GM21723 (cell line): ENCODE data around the gene ZNF578.
"Not testable (repeated sequence)": the region's sequence is repeated elsewhere in the genome, so short reads cannot be mapped to it uniquely, and the experiment has no call there.

Experiments used
- ATAC-seq: cut with Tn5 transposase; IDR thresholded peaks from one replicate; pipeline ENCODE4 v1.9.1; 2021; ENCODE audit warnings: mild to moderate bottlenecking, moderate library complexity; ENCODE audit not compliant: unreplicated experiment

ZNF578 gene

DNA sequence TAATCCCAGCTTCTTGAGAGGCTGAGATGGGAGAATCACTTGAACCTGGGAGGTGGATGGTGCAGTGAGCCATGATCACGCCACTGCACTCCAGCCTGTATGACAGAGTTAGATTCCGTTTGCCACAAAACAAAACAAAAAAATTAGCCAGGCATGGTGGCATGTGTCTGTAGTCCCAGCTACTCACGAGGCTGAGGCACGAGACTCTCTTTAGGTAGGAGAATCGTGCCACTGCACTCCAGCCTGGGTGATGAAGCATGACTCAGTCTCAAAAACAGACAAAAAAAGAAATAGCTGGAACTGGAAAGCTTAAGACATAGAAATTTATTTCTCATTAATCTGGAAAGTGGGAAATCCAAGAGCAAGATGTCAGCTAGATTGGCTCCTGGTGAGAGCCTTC, 53.9 kb downstream of the ZNF578 start:
- no peak for ATAC-seq

DNA sequence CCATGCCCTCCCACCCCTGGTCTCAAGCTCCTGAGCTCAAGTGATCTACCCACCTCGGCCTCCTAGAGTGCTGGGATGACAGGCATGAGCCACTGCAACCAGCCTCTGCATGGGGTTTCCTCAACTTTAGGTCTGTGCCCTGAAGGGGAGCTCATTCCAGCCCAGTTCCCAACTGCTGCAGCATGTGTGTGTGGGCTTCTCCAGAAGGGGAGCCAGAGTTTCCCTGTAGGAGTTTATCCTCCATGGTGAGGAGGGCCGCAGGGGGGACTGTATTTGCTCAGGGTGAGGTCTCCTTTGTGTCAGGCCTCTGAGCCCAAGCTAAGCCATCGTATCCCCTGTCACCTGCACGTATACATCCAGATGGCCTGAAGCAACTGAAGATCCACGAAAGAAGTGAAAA, 62.8 kb downstream of the ZNF578 start:
- no peak for ATAC-seq

DNA sequence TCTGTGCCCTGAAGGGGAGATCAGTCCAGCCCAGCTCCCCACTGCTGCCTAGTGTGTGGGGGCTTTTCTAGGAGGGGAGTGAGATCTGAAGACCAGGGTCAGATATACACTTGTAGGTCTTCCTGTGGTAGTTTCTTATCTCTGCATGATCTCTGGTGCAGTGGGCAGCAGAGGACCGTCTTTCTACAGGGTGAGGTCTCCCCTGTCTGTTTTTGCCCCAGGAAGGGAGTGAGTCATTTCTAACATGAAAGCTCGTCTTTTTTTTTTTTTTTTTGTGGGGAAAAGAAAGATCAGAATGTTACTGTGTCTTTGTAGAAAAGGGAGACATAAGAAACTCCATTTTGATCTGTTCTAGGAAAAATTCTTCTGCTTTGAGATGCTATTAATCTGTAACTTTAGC, 65.3 kb downstream of the ZNF578 start:
- ATAC-seq = no peak

GRCh38 chr19:52519175-52519574, 65.8 kb downstream of the ZNF578 start:
- ATAC-seq = not testable (repeated sequence)

DNA sequence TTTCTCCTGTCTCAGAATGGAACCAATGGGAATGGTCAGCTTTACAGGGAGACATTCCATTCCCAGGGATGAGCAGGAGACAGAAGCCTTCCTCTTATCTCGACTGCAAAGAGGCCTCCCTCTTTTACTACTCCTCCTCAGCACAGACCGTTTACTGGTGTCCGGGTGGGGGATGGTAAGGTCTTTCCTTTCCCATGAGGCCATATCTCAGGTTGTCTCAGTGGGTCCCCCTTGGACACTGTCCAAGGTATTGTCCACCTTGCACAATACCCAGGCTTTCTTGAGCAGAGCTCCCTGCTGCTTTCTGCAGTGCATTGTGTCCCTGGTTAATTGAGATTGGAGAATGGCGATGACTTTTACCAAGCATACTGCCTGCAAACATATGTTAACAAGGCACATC, 66.7 kb downstream of the ZNF578 start:
- no peak for ATAC-seq

GRCh38 chr19:52522551-52522950, 69.2 kb downstream of the ZNF578 start:
- ATAC-seq = no peak

DNA sequence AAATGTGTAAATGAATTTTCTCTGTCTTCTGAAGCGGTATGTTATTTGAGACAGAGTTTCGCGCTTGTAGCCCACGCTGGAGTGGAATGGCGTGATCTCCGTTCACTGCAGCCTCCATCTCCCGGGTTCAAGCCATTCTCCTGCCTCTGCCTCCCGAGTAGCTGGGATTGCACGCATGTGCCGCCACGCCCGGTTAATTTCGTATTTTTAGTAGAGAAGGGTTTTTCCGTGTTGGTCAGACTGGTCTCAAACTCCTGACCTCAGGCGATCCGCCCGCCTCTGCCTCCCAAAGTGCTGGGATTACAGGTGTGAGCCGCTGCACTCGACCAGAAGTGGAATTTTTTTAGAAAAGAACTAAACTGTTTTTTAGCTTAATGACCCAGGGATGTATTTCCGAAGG, 70.7 kb downstream of the ZNF578 start:
- no peak for ATAC-seq

- peak; percentile 85 for ATAC-seq
Measured at GRCh38 chr19:52527134-52527955, 74.0 kb downstream of the ZNF578 start, which contains the start of gene ZNF808. TSS of gene ZNF808 (plus strand) at chr19:52527668. CDS start at chr19:52543285, 15,617 bp downstream.

GRCh38 chr19:52527956-52528351, 74.6 kb downstream of the ZNF578 start:
- no peak for ATAC-seq

DNA sequence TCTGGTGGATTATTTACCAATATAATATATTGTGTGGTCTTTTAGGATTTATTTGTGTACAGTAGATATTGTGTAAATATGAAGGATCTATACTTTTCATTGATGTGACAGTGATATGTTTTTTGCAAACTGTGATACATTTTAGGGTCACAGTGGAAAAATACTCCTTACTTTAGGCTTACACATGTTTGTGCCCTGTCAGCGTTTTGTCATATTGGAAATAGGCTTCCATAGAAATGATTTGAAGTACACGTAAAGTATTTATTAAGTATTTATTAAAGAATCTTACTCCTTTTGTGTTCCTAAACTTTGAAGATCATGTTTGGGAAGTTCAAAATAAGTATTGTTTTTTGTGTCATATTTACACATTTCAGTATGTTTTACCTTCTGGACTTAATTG, 79.1 kb downstream of the ZNF578 start:
- ATAC-seq = no peak

GRCh38 chr19:52533901-52534300, 80.5 kb downstream of the ZNF578 start:
- no peak for ATAC-seq

GRCh38 chr19:52535385-52535770, 82.0 kb downstream of the ZNF578 start:
- peak; percentile 12 for ATAC-seq

GRCh38 chr19:52535771-52536447, 82.6 kb downstream of the ZNF578 start:
- peak; percentile 84 for ATAC-seq

- ATAC-seq = peak; percentile 32
Measured at GRCh38 chr19:52536448-52536800, 83.1 kb downstream of the ZNF578 start.

GRCh38 chr19:52538815-52539214, 85.5 kb downstream of the ZNF578 start:
- not testable (repeated sequence) for ATAC-seq

GRCh38 chr19:52541176-52541575, 87.8 kb downstream of the ZNF578 start:
- ATAC-seq = not testable (repeated sequence)

GRCh38 chr19:52541608-52542007, 88.3 kb downstream of the ZNF578 start:
- ATAC-seq = no peak

GRCh38 chr19:52542541-52542940, 89.2 kb downstream of the ZNF578 start:
- ATAC-seq = not testable (repeated sequence)

DNA sequence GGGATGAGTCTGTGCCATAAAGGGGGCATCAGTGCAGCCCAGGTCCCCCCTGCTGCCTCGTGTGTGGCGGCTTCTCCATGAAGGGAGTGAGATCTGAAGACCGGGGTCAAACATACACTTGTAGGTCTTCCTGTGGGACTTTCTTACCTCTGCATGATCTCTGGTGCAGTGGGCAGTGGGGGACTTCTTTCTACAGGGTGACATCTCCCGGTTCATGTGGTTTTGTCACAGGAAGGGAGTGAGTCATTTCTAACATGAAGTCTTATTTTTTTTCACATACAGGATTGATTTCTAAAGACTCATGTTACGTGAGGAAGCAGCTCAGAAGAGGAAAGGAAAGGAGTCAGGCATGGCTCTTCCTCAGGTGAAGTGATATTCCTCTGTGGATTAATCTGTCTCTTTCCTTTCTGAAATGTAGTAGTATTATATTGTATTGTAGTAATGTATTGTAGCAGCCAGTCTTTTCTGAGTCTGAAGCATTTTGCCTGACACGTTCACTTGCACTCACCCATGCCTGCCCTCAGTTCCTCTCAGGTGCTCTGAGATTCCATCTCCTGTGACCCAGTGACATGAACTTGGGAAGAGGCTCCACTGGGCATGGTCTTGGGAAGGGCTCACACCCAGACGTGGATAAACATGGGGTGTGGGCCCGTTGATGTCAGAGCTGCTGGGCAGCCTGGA, 89.8 kb downstream of the ZNF578 start:
- no peak for ATAC-seq

GRCh38 chr19:52554216-52554971, 101.0 kb downstream of the ZNF578 start:
- no peak for ATAC-seq
